Measurements from ENCODE around the gene C3orf22.

DNA sequence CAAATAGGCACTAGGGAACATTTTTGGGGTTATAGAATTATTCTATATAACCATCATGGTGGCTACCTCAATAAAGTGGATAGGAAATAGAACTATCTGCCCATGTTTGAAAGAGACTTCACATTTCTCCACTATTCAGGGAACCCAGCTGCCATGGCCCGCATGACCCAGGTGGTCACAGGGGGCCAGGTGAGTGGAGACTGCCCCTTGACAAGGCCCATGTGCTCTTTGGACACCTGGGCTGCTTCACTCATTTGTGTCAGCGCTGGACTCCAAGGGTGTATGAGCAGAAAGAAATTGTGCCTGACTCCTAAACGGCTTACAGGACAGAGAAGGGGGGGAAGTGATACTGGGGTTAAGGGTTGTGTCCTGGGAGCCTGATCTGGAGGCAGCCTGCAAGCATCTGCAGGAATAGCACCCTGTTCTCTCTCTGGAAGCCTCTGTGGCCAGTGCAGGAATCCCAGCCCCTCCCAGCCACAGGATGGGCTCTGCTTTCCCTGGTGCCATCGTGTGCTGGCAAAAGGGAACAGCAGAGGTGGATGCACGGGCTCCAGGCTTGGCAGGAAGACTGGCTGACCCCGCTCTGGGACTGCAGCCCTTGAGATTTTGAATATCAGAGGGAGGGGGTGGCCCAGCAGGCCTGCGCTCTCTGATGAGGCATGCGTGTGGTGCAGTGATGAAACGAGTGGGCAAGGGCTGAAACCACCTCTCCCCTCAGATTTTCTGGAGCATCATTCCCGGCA, 9.1 kb upstream of the C3orf22 start:
- TF ChIP-seq, protein P1, sequence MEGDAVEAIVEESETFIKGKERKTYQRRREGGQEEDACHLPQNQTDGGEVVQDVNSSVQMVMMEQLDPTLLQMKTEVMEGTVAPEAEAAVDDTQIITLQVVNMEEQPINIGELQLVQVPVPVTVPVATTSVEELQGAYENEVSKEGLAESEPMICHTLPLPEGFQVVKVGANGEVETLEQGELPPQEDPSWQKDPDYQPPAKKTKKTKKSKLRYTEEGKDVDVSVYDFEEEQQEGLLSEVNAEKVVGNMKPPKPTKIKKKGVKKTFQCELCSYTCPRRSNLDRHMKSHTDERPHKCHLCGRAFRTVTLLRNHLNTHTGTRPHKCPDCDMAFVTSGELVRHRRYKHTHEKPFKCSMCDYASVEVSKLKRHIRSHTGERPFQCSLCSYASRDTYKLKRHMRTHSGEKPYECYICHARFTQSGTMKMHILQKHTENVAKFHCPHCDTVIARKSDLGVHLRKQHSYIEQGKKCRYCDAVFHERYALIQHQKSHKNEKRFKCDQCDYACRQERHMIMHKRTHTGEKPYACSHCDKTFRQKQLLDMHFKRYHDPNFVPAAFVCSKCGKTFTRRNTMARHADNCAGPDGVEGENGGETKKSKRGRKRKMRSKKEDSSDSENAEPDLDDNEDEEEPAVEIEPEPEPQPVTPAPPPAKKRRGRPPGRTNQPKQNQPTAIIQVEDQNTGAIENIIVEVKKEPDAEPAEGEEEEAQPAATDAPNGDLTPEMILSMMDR (IDR thresholded peaks at IDR 0.05; ENCODE audit: low read depth, low read length): no peak
- no peak for TF ChIP-seq EZH2phosphoT487 (IDR thresholded peaks at IDR 0.05; ENCODE audit: low read depth)
